ENCODE results near the gene SMOC2.

DNA sequence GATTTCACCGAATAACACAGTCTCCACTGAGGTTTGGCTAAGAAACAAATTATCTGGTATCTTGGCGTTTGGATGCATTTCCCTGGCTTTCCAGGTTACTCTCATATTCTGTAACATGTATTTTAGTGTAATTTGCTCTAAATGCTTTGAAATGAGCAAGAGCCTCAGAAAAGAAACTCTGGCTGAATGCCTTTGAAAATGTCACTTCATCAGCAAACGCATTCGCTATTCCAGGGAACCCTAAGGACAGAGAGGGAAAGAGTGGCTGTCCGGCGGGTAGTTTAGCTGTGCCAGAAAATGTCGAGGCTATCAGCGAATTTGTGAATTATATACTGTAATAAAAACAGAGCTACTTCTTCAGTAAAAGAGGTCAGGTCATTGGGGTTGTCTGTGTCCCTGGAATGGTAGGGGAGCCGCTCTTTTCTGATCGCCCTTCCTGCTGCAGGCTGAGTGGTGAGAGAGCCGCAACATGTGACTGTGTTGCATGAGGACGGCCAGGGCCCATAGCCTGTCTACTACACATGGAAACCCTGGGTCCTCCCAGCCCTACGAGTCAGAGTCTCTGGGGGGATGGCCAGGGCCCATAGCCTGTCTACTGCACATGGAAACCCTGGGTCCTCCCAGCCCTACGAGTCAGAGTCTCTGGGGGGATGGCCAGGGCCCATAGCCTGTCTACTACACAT lies 57.3 kb downstream of the SMOC2 start:
- no peak for TF ChIP-seq POLR2A (IDR thresholded peaks at IDR 0.05; ENCODE audit: borderline replicate concordance, extremely low read depth, insufficient read depth, insufficient read length)
- TF ChIP-seq, protein P1, sequence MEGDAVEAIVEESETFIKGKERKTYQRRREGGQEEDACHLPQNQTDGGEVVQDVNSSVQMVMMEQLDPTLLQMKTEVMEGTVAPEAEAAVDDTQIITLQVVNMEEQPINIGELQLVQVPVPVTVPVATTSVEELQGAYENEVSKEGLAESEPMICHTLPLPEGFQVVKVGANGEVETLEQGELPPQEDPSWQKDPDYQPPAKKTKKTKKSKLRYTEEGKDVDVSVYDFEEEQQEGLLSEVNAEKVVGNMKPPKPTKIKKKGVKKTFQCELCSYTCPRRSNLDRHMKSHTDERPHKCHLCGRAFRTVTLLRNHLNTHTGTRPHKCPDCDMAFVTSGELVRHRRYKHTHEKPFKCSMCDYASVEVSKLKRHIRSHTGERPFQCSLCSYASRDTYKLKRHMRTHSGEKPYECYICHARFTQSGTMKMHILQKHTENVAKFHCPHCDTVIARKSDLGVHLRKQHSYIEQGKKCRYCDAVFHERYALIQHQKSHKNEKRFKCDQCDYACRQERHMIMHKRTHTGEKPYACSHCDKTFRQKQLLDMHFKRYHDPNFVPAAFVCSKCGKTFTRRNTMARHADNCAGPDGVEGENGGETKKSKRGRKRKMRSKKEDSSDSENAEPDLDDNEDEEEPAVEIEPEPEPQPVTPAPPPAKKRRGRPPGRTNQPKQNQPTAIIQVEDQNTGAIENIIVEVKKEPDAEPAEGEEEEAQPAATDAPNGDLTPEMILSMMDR (IDR thresholded peaks at IDR 0.05 in 2 of 3, conservative IDR thresholded peaks at IDR 0.05 in 1 of 3; ENCODE audit: borderline replicate concordance in 1 of 3, insufficient read depth in 1 of 3, low read depth in 2 of 3, low read length in 2 of 3) = no peak
- no peak for TF ChIP-seq EZH2 (IDR thresholded peaks at IDR 0.05)
